BLaER1 (cell line): ENCODE measurements around the gene SDCCAG8.

Source experiments
- H3K27ac ChIP-seq: shearing (Covaris generic); formaldehyde crosslinking; 2 replicates; pipeline ENCODE4 v1.8.1; 2022
- H3K27me3 ChIP-seq: shearing (Covaris generic); formaldehyde crosslinking; 2 replicates; pipeline ENCODE4 v1.8.1; 2022
- H3K36me3 ChIP-seq: shearing (Covaris generic); formaldehyde crosslinking; 2 replicates; pipeline ENCODE4 v1.8.1; 2022
- H3K4me1 ChIP-seq: shearing (Covaris generic); formaldehyde crosslinking; 2 replicates; pipeline ENCODE4 v1.8.1; 2022
- H3K4me2 ChIP-seq: shearing (Covaris generic); formaldehyde crosslinking; 2 replicates; pipeline ENCODE4 v1.8.1; 2022
- H3K4me3 ChIP-seq: shearing (Covaris generic); formaldehyde crosslinking; 2 replicates; pipeline ENCODE4 v1.8.1; 2022
- H3K9ac ChIP-seq: shearing (Covaris generic); formaldehyde crosslinking; 2 replicates; pipeline ENCODE4 v1.8.1; 2022
- H3K9me3 ChIP-seq: shearing (Covaris generic); formaldehyde crosslinking; 2 replicates; pipeline ENCODE4 v1.8.1; 2022
- H4K20me1 ChIP-seq: shearing (Covaris generic); formaldehyde crosslinking; 2 replicates; pipeline ENCODE4 v1.8.1; 2022
- Cebpa-rat ChIP-seq: shearing (Covaris generic); IDR thresholded peaks from 2 replicates; pipeline ENCODE4 v1.8.1; 2022

Gene SDCCAG8

GRCh38 chr1:243253211-243253925, 2.5 kb upstream of the SDCCAG8 start:
- H3K36me3 ChIP-seq = peaks cover 29% of the 10 kb centered on the region
- peaks cover 30% of the 10 kb centered on the region for H3K4me1 ChIP-seq
- H3K4me3 ChIP-seq = peak overlapping the region; percentile 86
- peaks cover 59% of the 10 kb centered on the region for H4K20me1 ChIP-seq
- H3K27me3 ChIP-seq = no peaks in the 10 kb centered on the region
- H3K27ac ChIP-seq = peak overlapping the region; percentile 94
- H3K9ac ChIP-seq = peak overlapping the region; percentile 88
- H3K9me3 ChIP-seq = peaks cover 31% of the 10 kb centered on the region
- H3K4me2 ChIP-seq = peak overlapping the region; percentile 94
- no peak for TF ChIP-seq Cebpa-rat

GRCh38 chr1:243253926-243254232, 2.0 kb upstream of the SDCCAG8 start:
- H3K27ac ChIP-seq = peak overlapping the region; percentile 94
- peaks cover 25% of the 10 kb centered on the region for H3K4me1 ChIP-seq
- H3K27me3 ChIP-seq = no peaks in the 10 kb centered on the region
- H3K4me2 ChIP-seq = peak overlapping the region; percentile 94
- TF ChIP-seq Cebpa-rat = no peak
- peaks cover 54% of the 10 kb centered on the region for H4K20me1 ChIP-seq
- peak overlapping the region; percentile 86 for H3K4me3 ChIP-seq
- peaks cover 26% of the 10 kb centered on the region for H3K9me3 ChIP-seq
- peak overlapping the region; percentile 88 for H3K9ac ChIP-seq
- peaks cover 26% of the 10 kb centered on the region for H3K36me3 ChIP-seq

GRCh38 chr1:243254233-243254926, 1.5 kb upstream of the SDCCAG8 start:
- peak overlapping the region; percentile 88 for H3K9ac ChIP-seq
- H4K20me1 ChIP-seq = peaks cover 49% of the 10 kb centered on the region
- H3K9me3 ChIP-seq = peaks cover 21% of the 10 kb centered on the region
- H3K4me2 ChIP-seq = peak overlapping the region; percentile 94
- no peaks in the 10 kb centered on the region for H3K27me3 ChIP-seq
- H3K27ac ChIP-seq = peak overlapping the region; percentile 94
- no peak for TF ChIP-seq Cebpa-rat
- H3K4me3 ChIP-seq = peak overlapping the region; percentile 86
- H3K4me1 ChIP-seq = peaks cover 22% of the 10 kb centered on the region
- H3K36me3 ChIP-seq = peaks cover 22% of the 10 kb centered on the region; the same call in 1 of the 2 replicates

- Histone ChIP-seq H3K27ac (peak within 1 kb of the TSS; percentile 94), H3K9ac (peak within 1 kb of the TSS; percentile 88), H3K4me3 (peak within 1 kb of the TSS; percentile 86), H3K4me2 (peak within 1 kb of the TSS; percentile 94), H3K4me1 (peaks cover 22% of the 10 kb centered on the region), H3K36me3 (peaks cover 16% of the 10 kb centered on the region; the same call in 1 of the 2 replicates), H3K27me3 (no peaks in the 10 kb centered on the region), H4K20me1 (peaks cover 41% of the 10 kb centered on the region), H3K9me3 (peaks cover 14% of the 10 kb centered on the region)
- TF ChIP-seq Cebpa-rat = no peak
Observed at GRCh38 chr1:243254927-243255790, 682 bp upstream of the SDCCAG8 start, which contains the start of gene CEP170. TSS of gene CEP170 (minus strand) at chr1:243255281. CDS start at chr1:243225280, 30,001 bp downstream.

- Histone ChIP-seq H3K9me3 (peaks cover 5% of the 10 kb centered on the region; the same call in 1 of the 2 replicates), H3K27ac (peak overlapping the region; percentile 94), H3K27me3 (no peaks in the 10 kb centered on the region), H3K9ac (peak overlapping the region; percentile 83), H3K4me3 (peak overlapping the region; percentile 86), H3K36me3 (peaks cover 5% of the 10 kb centered on the region; the same call in 1 of the 2 replicates), H3K4me2 (peak overlapping the region; percentile 88), H4K20me1 (peaks cover 27% of the 10 kb centered on the region), H3K4me1 (peaks cover 22% of the 10 kb centered on the region)
- TF ChIP-seq Cebpa-rat = no peak
Observed at GRCh38 chr1:243256590-243256989, 749 bp downstream of the SDCCAG8 start.

GRCh38 chr1:243257189-243257588, 1.3 kb downstream of the SDCCAG8 start:
- Histone ChIP-seq H3K4me2 (peak overlapping the region; percentile 88), H4K20me1 (peaks cover 21% of the 10 kb centered on the region), H3K27ac (no peak overlapping the region), H3K9ac (no peak overlapping the region), H3K36me3 (no peaks in the 10 kb centered on the region), H3K4me1 (peaks cover 22% of the 10 kb centered on the region), H3K9me3 (no peaks in the 10 kb centered on the region), H3K27me3 (no peaks in the 10 kb centered on the region), H3K4me3 (no peak overlapping the region)
- TF ChIP-seq Cebpa-rat = no peak

- H3K9me3 ChIP-seq = no peaks in the 10 kb centered on the region
- H3K4me1 ChIP-seq = peaks cover 30% of the 10 kb centered on the region
Observed at GRCh38 chr1:243258731-243259130, 2.9 kb downstream of the SDCCAG8 start.

GRCh38 chr1:243260221-243260880, 4.5 kb downstream of the SDCCAG8 start:
- Histone ChIP-seq H3K4me2 (no peak overlapping the region), H3K4me1 (peaks cover 46% of the 10 kb centered on the region), H3K36me3 (no peaks in the 10 kb centered on the region), H3K4me3 (no peak overlapping the region), H4K20me1 (no peaks in the 10 kb centered on the region), H3K9me3 (no peaks in the 10 kb centered on the region), H3K9ac (no peak overlapping the region), H3K27ac (no peak overlapping the region), H3K27me3 (no peaks in the 10 kb centered on the region)
- TF ChIP-seq Cebpa-rat = no peak

More at GRCh38 chr1:243258731-243259130, 2.9 kb downstream of the SDCCAG8 start:
- Histone ChIP-seq H3K4me3 (no peak overlapping the region), H3K9ac (no peak overlapping the region), H3K4me2 (no peak overlapping the region), H4K20me1 (peaks cover 6% of the 10 kb centered on the region), H3K27ac (no peak overlapping the region), H3K27me3 (no peaks in the 10 kb centered on the region), H3K36me3 (no peaks in the 10 kb centered on the region)
- TF ChIP-seq Cebpa-rat = no peak

GRCh38 chr1:243261390-243261789, 5.5 kb downstream of the SDCCAG8 start:
- Histone ChIP-seq H3K9ac (no peak overlapping the region), H3K4me2 (no peak overlapping the region), H4K20me1 (no peaks in the 10 kb centered on the region), H3K36me3 (no peaks in the 10 kb centered on the region), H3K4me1 (peaks cover 54% of the 10 kb centered on the region), H3K27me3 (no peaks in the 10 kb centered on the region), H3K4me3 (no peak overlapping the region), H3K27ac (no peak overlapping the region), H3K9me3 (no peaks in the 10 kb centered on the region)
- TF ChIP-seq Cebpa-rat = no peak
